A549 (cell line): Measurements from ENCODE around the gene SLC25A26. TPM values are rescaled to one million over a fixed set of nuclear protein-coding genes. Genes with fewer than 3 reads are reported as not detected.

ENCODE experiments used
- ATAC-seq, 2 experiments: fragments of 200-7000 bp in 1 of 2; fragments of >200 bp in 1 of 2; cut with Nextera tagmentation in 1 of 2; cut with Tn5 transposase in 1 of 2; 3 replicates each; pipeline versions ENCODE4 v1.8.0 to v1.9.1; 2018 to 2020; ENCODE audit warnings: mild to moderate bottlenecking in 1 of 2, moderate library complexity in 1 of 2
- CTCF ChIA-PET: fragments of 300-600 bp; sonication (Branson Sonifier 250); formaldehyde crosslinking; extraction: SDS; loops from one replicate; lab custom pipeline; 2021; ENCODE audit warnings: antibody characterized with exemption, inconsistent platforms; lab: Yijun Ruan, JAX
- POLR2A ChIA-PET: fragments of 350-600 bp; formaldehyde crosslinking; extraction: SDS; loops from one replicate; lab custom pipeline; 2021; ENCODE audit warnings: antibody characterized with exemption, inconsistent platforms; lab: Yijun Ruan, JAX
- DNase-seq, 2 experiments: peaks; one replicate each; pipeline versions ENCODE4 v3.0.0 to v3.0.0-alpha.2; 2011 to 2016; ENCODE audit warnings: low read depth in 1 of 2, low spot score in 1 of 2
- FAIRE-seq: peaks from 2 replicates; lab custom pipeline; 2011; peaks lifted over from hg19 to GRCh38; lab: Jason Lieb, UNC
- H3K27ac ChIP-seq, 2 experiments: fragments of >200 bp; sonication (Bioruptor Twin); formaldehyde crosslinking; 3 replicates each; pipeline ENCODE4 v1.5.1; 2016 to 2017
- H3K4me1 ChIP-seq: fragments of >200 bp; sonication (Bioruptor Twin); formaldehyde crosslinking; 3 replicates; pipeline ENCODE4 v1.6.1; 2016
- H3K4me2 ChIP-seq: fragments of >200 bp; sonication (Bioruptor Twin); formaldehyde crosslinking; 3 replicates; pipeline ENCODE4 v1.6.1; 2016
- H3K4me3 ChIP-seq: fragments of >200 bp; sonication (Bioruptor Twin); formaldehyde crosslinking; 3 replicates; pipeline ENCODE4 v1.5.1; 2016
- H3K9me3 ChIP-seq: fragments of >200 bp; sonication (Bioruptor Twin); formaldehyde crosslinking; 3 replicates; pipeline ENCODE4 v1.6.1; 2016
- BHLHE40 ChIP-seq: IDR thresholded peaks from 2 replicates; pipeline ENCODE4 v1.6.1; 2012; ENCODE audit warnings: low read depth, low read length, inconsistent platforms
- CHD2 ChIP-seq: fragments of 150-350 bp; IDR thresholded peaks from 2 replicates; pipeline ENCODE4 v1.6.1; 2014; ENCODE audit warnings: low read length; ENCODE audit not compliant: partially characterized antibody
- CHD4 ChIP-seq: fragments of 200-600 bp; sonication (generic); IDR thresholded peaks from 2 replicates; pipeline ENCODE4 v1.6.1; 2016; ENCODE audit warnings: antibody characterized with exemption, mild to moderate bottlenecking, borderline replicate concordance
- EHF ChIP-seq: fragments of 250-450 bp; sonication (Bioruptor Pico); IDR thresholded peaks from 2 replicates; pipeline ENCODE4 v1.5.0; 2020; ENCODE audit warnings: mild to moderate bottlenecking
- EP300 ChIP-seq, 2 experiments: fragments of >200 bp; sonication (Bioruptor Twin); formaldehyde crosslinking; IDR thresholded peaks; 2 replicates in 1 of 2; 3 replicates in 1 of 2; pipeline ENCODE4 v1.6.1; 2016 to 2017
- FOSB ChIP-seq: fragments of 250-450 bp; sonication (Bioruptor Pico); IDR thresholded peaks from 2 replicates; pipeline ENCODE4 v1.5.0; 2020; ENCODE audit warnings: mild to moderate bottlenecking, moderate library complexity
- FOSL2 ChIP-seq, 2 experiments: fragments of 450-650 bp in 1 of 2; fragments of >200 bp in 1 of 2; sonication (Bioruptor Twin) in 1 of 2; formaldehyde crosslinking; IDR thresholded peaks; 2 replicates each; pipeline versions ENCODE4 v1.5.0 to v1.6.1; 2016 to 2020; ENCODE audit warnings: mild to moderate bottlenecking in 1 of 2, moderate library complexity in 1 of 2
- FOXS1 ChIP-seq: fragments of 250-450 bp; sonication (Bioruptor Pico); IDR thresholded peaks from 2 replicates; pipeline ENCODE4 v1.5.0; 2020; ENCODE audit warnings: mild to moderate bottlenecking, moderate library complexity
- GATA3 ChIP-seq: IDR thresholded peaks from 2 replicates; pipeline ENCODE4 v1.6.1; 2012; ENCODE audit warnings: borderline replicate concordance
- HEYL ChIP-seq: fragments of 250-450 bp; sonication (Bioruptor Pico); IDR thresholded peaks from 2 replicates; pipeline ENCODE4 v1.8.0; 2021; ENCODE audit warnings: mild to moderate bottlenecking, moderate library complexity
- JUN ChIP-seq, 2 experiments: fragments of >200 bp; sonication (Bioruptor Twin); formaldehyde crosslinking; IDR thresholded peaks; 2 replicates in 1 of 2; 3 replicates in 1 of 2; pipeline ENCODE4 v1.6.1; 2016 to 2017
- JUNB ChIP-seq: fragments of >200 bp; sonication (Bioruptor Twin); formaldehyde crosslinking; IDR thresholded peaks from 2 replicates; pipeline ENCODE4 v1.6.1; 2016
- KDM1A ChIP-seq: fragments of 200-600 bp; sonication (generic); IDR thresholded peaks from 2 replicates; pipeline ENCODE4 v1.6.1; 2016; ENCODE audit warnings: low read depth, mild to moderate bottlenecking
- KDM5A ChIP-seq: fragments of 200-600 bp; sonication (generic); IDR thresholded peaks from 2 replicates; pipeline ENCODE4 v1.6.1; 2016; ENCODE audit warnings: antibody characterized with exemption, mild to moderate bottlenecking
- MYC ChIP-seq: IDR thresholded peaks from 2 replicates; pipeline ENCODE4 v1.6.1; 2012; ENCODE audit warnings: mild to moderate bottlenecking, inconsistent platforms, low read length, improper control_type of control experiment, borderline replicate concordance
- NPAS2 ChIP-seq: fragments of 250-450 bp; sonication (Bioruptor Pico); IDR thresholded peaks from 2 replicates; pipeline ENCODE4 v1.8.0; 2022; ENCODE audit warnings: mild to moderate bottlenecking, moderate library complexity, borderline replicate concordance
- RCOR1 ChIP-seq: fragments of 150-350 bp; IDR thresholded peaks from 2 replicates; pipeline ENCODE4 v1.6.1; 2014; ENCODE audit warnings: antibody characterized with exemption, low read length, low read depth
- TP53 ChIP-seq: fragments of 250-450 bp; sonication (Bioruptor Pico); IDR thresholded peaks from 2 replicates; pipeline ENCODE4 v1.5.0; 2021; ENCODE audit warnings: mild to moderate bottlenecking, moderate library complexity
- ZC3H11A ChIP-seq: fragments of 450-650 bp; IDR thresholded peaks from 2 replicates; pipeline ENCODE4 v1.6.1; 2014; ENCODE audit warnings: antibody characterized with exemption, mild to moderate bottlenecking
- ZSCAN20 ChIP-seq: fragments of 250-450 bp; sonication (Bioruptor Pico); IDR thresholded peaks from 2 replicates; pipeline ENCODE4 v1.8.0; 2022; ENCODE audit warnings: mild to moderate bottlenecking, moderate library complexity
- WGBS: methylation state at CpG from one replicate; pipeline ENCODE4 v1.1.6; 2017; ENCODE audit errors: missing lambda C conversion rate; 5-methylcytosine and 5-hydroxymethylcytosine counted together
- polyA plus RNA-seq, 4 experiments: library from polyadenylated mRNA; depleted of rRNA in 3 of 4; stranded (reverse); fragments of >200 nt; fragmentation: RNase III in 1 of 4; extraction: RNeasy Plus Mini Kit Qiagen cat#74134 plus additional on column Dnase treatment in 1 of 4; gene quantifications; 2 replicates in 3 of 4; 3 replicates in 1 of 4; pipeline ENCODE4 v1.2.3, GENCODE V29; 2011 to 2017
- TF ChIP-seq, protein P1 (sequence below): fragments of >200 bp; sonication (Bioruptor Twin); formaldehyde crosslinking; IDR thresholded peaks from 3 replicates; pipeline ENCODE4 v1.5.1; 2016
- TF ChIP-seq, protein P2 (sequence below): fragments of 250-450 bp; sonication (Bioruptor Pico); IDR thresholded peaks from 2 replicates; pipeline ENCODE4 v1.5.0; 2021; ENCODE audit warnings: mild to moderate bottlenecking, moderate library complexity, borderline replicate concordance
- TF ChIP-seq, protein P3 (sequence below): IDR thresholded peaks from 2 replicates; pipeline ENCODE4 v1.6.1; 2012
- TF ChIP-seq, protein P4 (sequence below): fragments of >200 bp; sonication (Bioruptor Twin); formaldehyde crosslinking; IDR thresholded peaks from 3 replicates; pipeline ENCODE4 v1.6.1; 2016

Gene SLC25A26
- polyA plus RNA-seq, 2 of the 4 experiments (the other 2 are of a cell fraction): 13.0 to 30.5 TPM

DNA sequence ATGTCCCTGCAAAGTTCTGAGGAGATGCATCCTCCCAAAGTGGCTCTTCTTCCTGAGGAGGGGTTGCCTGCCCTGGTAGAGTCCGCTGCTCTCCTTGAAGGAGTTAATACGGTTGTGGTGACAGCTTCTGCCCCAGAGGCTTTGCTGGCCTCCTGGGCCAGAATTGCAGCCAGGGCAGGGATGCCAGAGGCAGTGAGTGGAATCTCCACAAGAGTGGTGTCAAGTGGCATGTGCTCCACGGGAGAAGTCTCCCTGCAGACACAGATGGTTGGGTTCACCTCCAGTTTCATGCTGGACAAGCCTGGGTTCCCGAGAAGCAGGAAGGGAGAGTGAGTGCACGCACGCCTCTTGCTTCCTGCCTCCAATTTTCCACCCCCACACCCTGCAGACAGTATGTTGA is 105.5 kb downstream of the SLC25A26 start:
- no peak for FAIRE-seq
- CTCF ChIA-PET: no interaction called here
- POLR2A ChIA-PET: no interaction called here
- Histone ChIP-seq H3K4me1 (no peaks in the 10 kb centered on the region), H3K27ac (no peak overlapping the region), H3K4me3 (no peak overlapping the region), H3K4me2 (no peak overlapping the region), H3K9me3 (no peaks in the 10 kb centered on the region)
- 85% methylated on average over 6 of the region's 6 CpGs for WGBS
- no peak for DNase-seq
- no peak for ATAC-seq
- TF ChIP-seq JUN (IDR thresholded peaks at IDR 0.05) (no peak), CHD4 (no peak), BHLHE40 (no peak), FOXS1 (CRISPR knock-in tag) (no peak), JUNB (no peak), EHF (no peak), KDM1A (no peak), HEYL (no peak), RCOR1 (no peak), MYC (no peak), NPAS2 (CRISPR knock-in tag) (no peak)
- TF ChIP-seq, protein P1, sequence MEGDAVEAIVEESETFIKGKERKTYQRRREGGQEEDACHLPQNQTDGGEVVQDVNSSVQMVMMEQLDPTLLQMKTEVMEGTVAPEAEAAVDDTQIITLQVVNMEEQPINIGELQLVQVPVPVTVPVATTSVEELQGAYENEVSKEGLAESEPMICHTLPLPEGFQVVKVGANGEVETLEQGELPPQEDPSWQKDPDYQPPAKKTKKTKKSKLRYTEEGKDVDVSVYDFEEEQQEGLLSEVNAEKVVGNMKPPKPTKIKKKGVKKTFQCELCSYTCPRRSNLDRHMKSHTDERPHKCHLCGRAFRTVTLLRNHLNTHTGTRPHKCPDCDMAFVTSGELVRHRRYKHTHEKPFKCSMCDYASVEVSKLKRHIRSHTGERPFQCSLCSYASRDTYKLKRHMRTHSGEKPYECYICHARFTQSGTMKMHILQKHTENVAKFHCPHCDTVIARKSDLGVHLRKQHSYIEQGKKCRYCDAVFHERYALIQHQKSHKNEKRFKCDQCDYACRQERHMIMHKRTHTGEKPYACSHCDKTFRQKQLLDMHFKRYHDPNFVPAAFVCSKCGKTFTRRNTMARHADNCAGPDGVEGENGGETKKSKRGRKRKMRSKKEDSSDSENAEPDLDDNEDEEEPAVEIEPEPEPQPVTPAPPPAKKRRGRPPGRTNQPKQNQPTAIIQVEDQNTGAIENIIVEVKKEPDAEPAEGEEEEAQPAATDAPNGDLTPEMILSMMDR: no peak

DNA sequence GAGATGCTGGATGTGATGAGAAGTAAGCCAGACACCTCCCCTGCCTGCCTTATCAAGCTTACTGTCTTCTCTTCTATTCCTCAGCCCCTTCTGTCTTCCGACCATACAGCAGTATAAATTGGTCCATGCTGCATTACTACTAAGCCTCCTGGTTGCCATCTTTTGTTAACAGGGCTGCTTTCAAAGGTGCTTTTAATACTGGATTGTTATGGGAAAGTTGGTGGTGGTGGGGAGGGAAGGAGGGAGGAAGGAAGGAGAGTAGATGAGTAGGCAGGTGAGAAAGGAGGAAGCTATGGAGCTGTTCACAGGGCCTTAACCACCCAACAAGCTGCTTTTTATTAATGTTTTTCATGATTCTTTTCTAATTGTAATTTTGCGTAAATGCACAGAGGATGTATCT is 114.9 kb downstream of the SLC25A26 start:
- POLR2A ChIA-PET: no interaction called here
- no peak for ATAC-seq
- Histone ChIP-seq H3K4me1 (no peaks in the 10 kb centered on the region), H3K4me3 (no peak overlapping the region), H3K27ac (no peak overlapping the region), H3K9me3 (no peaks in the 10 kb centered on the region), H3K4me2 (no peak overlapping the region)
- TF ChIP-seq EP300 (IDR thresholded peaks at IDR 0.05) (no peak), MYC (no peak), CHD4 (no peak), GATA3 (no peak), ZSCAN20 (CRISPR knock-in tag) (no peak)
- TF ChIP-seq, protein P2, sequence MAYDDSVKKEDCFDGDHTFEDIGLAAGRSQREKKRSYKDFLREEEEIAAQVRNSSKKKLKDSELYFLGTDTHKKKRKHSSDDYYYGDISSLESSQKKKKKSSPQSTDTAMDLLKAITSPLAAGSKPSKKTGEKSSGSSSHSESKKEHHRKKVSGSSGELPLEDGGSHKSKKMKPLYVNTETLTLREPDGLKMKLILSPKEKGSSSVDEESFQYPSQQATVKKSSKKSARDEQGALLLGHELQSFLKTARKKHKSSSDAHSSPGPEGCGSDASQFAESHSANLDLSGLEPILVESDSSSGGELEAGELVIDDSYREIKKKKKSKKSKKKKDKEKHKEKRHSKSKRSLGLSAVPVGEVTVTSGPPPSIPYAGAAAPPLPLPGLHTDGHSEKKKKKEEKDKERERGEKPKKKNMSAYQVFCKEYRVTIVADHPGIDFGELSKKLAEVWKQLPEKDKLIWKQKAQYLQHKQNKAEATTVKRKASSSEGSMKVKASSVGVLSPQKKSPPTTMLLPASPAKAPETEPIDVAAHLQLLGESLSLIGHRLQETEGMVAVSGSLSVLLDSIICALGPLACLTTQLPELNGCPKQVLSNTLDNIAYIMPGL (CRISPR knock-in tag): no peak
- FAIRE-seq: no peak
- DNase-seq: no peak
- 90% methylated on average over 2 of the region's 2 CpGs for WGBS
- CTCF ChIA-PET: no interaction called here

DNA sequence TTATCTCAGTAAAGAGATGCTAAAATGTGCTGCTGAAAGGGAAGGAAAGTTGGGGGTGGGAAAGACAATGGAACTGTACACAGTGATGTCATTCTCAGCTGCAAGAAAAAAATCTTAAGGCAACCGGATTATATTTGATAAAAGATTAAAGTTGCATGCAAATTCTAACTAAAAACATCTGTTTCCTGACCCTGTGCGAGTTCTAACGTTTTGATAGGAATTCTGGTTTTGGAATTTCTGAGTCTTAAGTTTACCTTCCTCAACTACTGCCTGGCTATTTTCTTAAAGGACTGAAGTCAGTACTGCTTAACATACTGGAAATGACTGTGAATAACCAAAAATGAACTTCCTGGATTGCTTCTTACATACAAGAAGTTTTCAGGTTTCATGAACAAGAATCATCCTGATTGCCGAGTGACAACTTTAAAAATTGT is 115.5 kb downstream of the SLC25A26 start:
- no peaks in the 10 kb centered on the region for H3K9me3 ChIP-seq

More for the DNA sequence above, 115.5 kb downstream of the SLC25A26 start:
- CTCF ChIA-PET: no interaction called here
- H3K4me1 ChIP-seq: no peaks in the 10 kb centered on the region
- H3K4me2 ChIP-seq: no peak overlapping the region
- TF ChIP-seq EHF: no peak
- TF ChIP-seq, protein P3, sequence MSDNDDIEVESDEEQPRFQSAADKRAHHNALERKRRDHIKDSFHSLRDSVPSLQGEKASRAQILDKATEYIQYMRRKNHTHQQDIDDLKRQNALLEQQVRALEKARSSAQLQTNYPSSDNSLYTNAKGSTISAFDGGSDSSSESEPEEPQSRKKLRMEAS: no peak
- no peak for TF ChIP-seq ZC3H11A
- no peak for TF ChIP-seq KDM5A
- TF ChIP-seq FOSB (CRISPR knock-in tag): no peak
- no peak for TF ChIP-seq FOSL2 (IDR thresholded peaks at IDR 0.05)
- TF ChIP-seq FOSL2 (CRISPR knock-in tag; IDR thresholded peaks at IDR 0.05): no peak
- no peak for TF ChIP-seq JUNB
- no peak for TF ChIP-seq RCOR1
- TF ChIP-seq NPAS2 (CRISPR knock-in tag): no peak
- no peak for TF ChIP-seq TP53 (CRISPR knock-in tag)
- TF ChIP-seq CHD2: no peak
- no peak for TF ChIP-seq CHD4
- TF ChIP-seq HEYL: no peak
- TF ChIP-seq, protein P4, sequence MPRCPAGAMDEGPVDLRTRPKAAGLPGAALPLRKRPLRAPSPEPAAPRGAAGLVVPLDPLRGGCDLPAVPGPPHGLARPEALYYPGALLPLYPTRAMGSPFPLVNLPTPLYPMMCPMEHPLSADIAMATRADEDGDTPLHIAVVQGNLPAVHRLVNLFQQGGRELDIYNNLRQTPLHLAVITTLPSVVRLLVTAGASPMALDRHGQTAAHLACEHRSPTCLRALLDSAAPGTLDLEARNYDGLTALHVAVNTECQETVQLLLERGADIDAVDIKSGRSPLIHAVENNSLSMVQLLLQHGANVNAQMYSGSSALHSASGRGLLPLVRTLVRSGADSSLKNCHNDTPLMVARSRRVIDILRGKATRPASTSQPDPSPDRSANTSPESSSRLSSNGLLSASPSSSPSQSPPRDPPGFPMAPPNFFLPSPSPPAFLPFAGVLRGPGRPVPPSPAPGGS: no peak
- no peak overlapping the region for H3K27ac ChIP-seq
- H3K4me3 ChIP-seq: no peak overlapping the region
- ATAC-seq: no peak
- 55% methylated on average over 4 of the region's 4 CpGs for WGBS
- DNase-seq: no peak
- FAIRE-seq: no peak
- POLR2A ChIA-PET: no interaction called here
